Upper lobe of left lung (tissue), 6 donors: ENCODE data around the gene PLSCR3. TPM values are rescaled to one million over a fixed set of nuclear protein-coding genes. Genes with fewer than 3 reads are reported as not detected.

ENCODE experiments used
- ATAC-seq, 2 donors: fragments of 200-7000 bp; cut with Tn5 transposase; one replicate each; pipeline ENCODE4 v1.9.1; 2022; ENCODE audit warnings: mild to moderate bottlenecking in 2 of 2, moderate library complexity in 2 of 2; ENCODE audit not compliant: low FRiP score in 2 of 2
- DNase-seq, 2 donors: peaks; one replicate each; pipeline ENCODE4 v3.0.0-alpha.2; 2019 to 2020
- H3K27ac ChIP-seq, 4 donors: fragments of 200-600 bp; sonication (generic); one replicate each; pipeline ENCODE4 v1.5.1; 2016 to 2019
- H3K27me3 ChIP-seq, 4 donors: fragments of 200-600 bp; sonication (generic); one replicate each; pipeline ENCODE4 v1.5.1; 2017 to 2019
- H3K36me3 ChIP-seq, 4 donors: fragments of 200-600 bp; sonication (generic); one replicate each; pipeline ENCODE4 v1.5.1; 2016 to 2019
- H3K4me1 ChIP-seq, 4 donors: fragments of 200-600 bp; sonication (generic); one replicate each; pipeline ENCODE4 v1.5.1; 2018 to 2019
- H3K4me3 ChIP-seq, 4 donors: fragments of 200-600 bp; sonication (generic); one replicate each; pipeline ENCODE4 v1.5.1; 2017 to 2019; ENCODE audit warnings: mild to moderate bottlenecking in 2 of 4, moderate library complexity in 1 of 4
- H3K9me3 ChIP-seq, 4 donors: fragments of 200-600 bp; sonication (generic); one replicate each; pipeline ENCODE4 v1.5.1; 2018 to 2019
- CTCF ChIP-seq, 6 experiments: fragments of 450-650 bp in 4 of 6; fragments of 200-600 bp in 2 of 6; sonication (generic) in 2 of 6; IDR thresholded peaks; one replicate each; pipeline ENCODE4 v1.5.1; 2016 to 2019; ENCODE audit warnings: antibody characterized with exemption in 6 of 6
- EP300 ChIP-seq, 4 donors: sonication (generic); formaldehyde crosslinking; IDR thresholded peaks; one replicate each; pipeline ENCODE4 v1.5.1; 2017; ENCODE audit warnings: antibody characterized with exemption in 4 of 4, control low read depth in 2 of 4
- POLR2A ChIP-seq, 4 donors: fragments of 450-650 bp; IDR thresholded peaks; one replicate each; pipeline ENCODE4 v1.5.1; 2016 to 2017; ENCODE audit warnings: antibody characterized with exemption in 4 of 4, mild to moderate bottlenecking in 2 of 4
- POLR2AphosphoS5 ChIP-seq, 2 donors: sonication (generic); formaldehyde crosslinking; IDR thresholded peaks; one replicate each; pipeline ENCODE4 v1.5.1; 2017; ENCODE audit warnings: antibody characterized with exemption in 2 of 2
- WGBS, 2 donors: methylation state at CpG; one replicate each; pipeline ENCODE4 v1.1.5; 2017 to 2018; 5-methylcytosine and 5-hydroxymethylcytosine counted together
- total RNA-seq, 6 donors: library from RNA; depleted of rRNA in 4 of 6; stranded (reverse); fragments of >200 nt in 4 of 6; gene quantifications; one replicate each; pipeline versions ENCODE4 v1.1.0 to v1.2.1, GENCODE V29; 2016 to 2021
- donor health status: DM: no; HTN: no; CAD: no; lungs with moderate emphysema.
- donor health status: DM: no; HTN: yes; CAD: no; lungs with severe emphysema.

PLSCR3 gene
- total RNA-seq, 6 donors from 2014 or later, result 20.6 to 64.5 (median 37.7) TPM

- no peak for DNase-seq
- no peaks in the 10 kb centered on the region for H3K9me3 ChIP-seq
- H3K36me3 ChIP-seq, result no peaks in the 10 kb centered on the region
- H3K27ac ChIP-seq, result no peak overlapping the region
- no peaks in the 10 kb centered on the region for H3K27me3 ChIP-seq
- 51 to 55% methylated on average over 4 of the region's 4 CpGs for WGBS, 2 donors
- no peaks in the 10 kb centered on the region for H3K4me1 ChIP-seq
- ATAC-seq, result no peak
- no peak for TF ChIP-seq CTCF (IDR thresholded peaks at IDR 0.05)
- no peak for TF ChIP-seq EP300 (IDR thresholded peaks at IDR 0.05)
- no peak for TF ChIP-seq POLR2A (IDR thresholded peaks at IDR 0.05)
- TF ChIP-seq POLR2AphosphoS5 (IDR thresholded peaks at IDR 0.05), result no peak
- H3K4me3 ChIP-seq, result no peak overlapping the region
These were observed 29.4 kb upstream of the PLSCR3 start for GRCh38 chr17:7423679-7424078.

GRCh38 chr17:7421186-7421585, 26.9 kb upstream of the PLSCR3 start:
- 98 to 99% methylated on average over 15 of the region's 16 CpGs for WGBS, 2 donors
- no peak overlapping the region for H3K4me3 ChIP-seq
- H3K4me1 ChIP-seq, result no peaks in the 10 kb centered on the region
- peak in 1 of 2 donors; percentile 56 for DNase-seq
- ATAC-seq, result no peak
- H3K27me3 ChIP-seq, result no peaks in the 10 kb centered on the region
- peaks cover 0 to 6% (median 2%) of the 10 kb centered on the region in 4 donors for H3K36me3 ChIP-seq
- no peak overlapping the region for H3K27ac ChIP-seq
- TF ChIP-seq CTCF (IDR thresholded peaks at IDR 0.05), result no peak
- H3K9me3 ChIP-seq, result no peaks in the 10 kb centered on the region

GRCh38 chr17:7419819-7420610, 25.7 kb upstream of the PLSCR3 start, which contains the start of gene SPEM1:
Gene SPEM1, plus strand, starts transcription at chr17:7420324. Its CDS starts 61 bp downstream, at chr17:7420385.
- ATAC-seq, result peak in 1 of 2 donors; percentile 15
- H3K27ac ChIP-seq, result no peak within 1 kb of the TSS

GRCh38 chr17:7418472-7419152, 24.3 kb upstream of the PLSCR3 start:
- Histone ChIP-seq H3K4me3 (no peak overlapping the region), H3K27ac (no peak overlapping the region), H3K27me3 (no peaks in the 10 kb centered on the region), H3K9me3 (no peaks in the 10 kb centered on the region), H3K4me1 (no peaks in the 10 kb centered on the region), H3K36me3 (peaks cover 0 to 11% (median 3%) of the 10 kb centered on the region in 4 donors)
- WGBS, 2 donors, result 82 to 85% methylated on average over 9 to 15 of the region's 18 CpGs
- DNase-seq (peak in 1 of 2 donors; percentile 58), ATAC-seq (no peak)
- no peak for TF ChIP-seq POLR2A (IDR thresholded peaks at IDR 0.05)
- no peak for TF ChIP-seq CTCF (IDR thresholded peaks at IDR 0.05)
- TF ChIP-seq EP300 (IDR thresholded peaks at IDR 0.05), result no peak
- TF ChIP-seq POLR2AphosphoS5 (IDR thresholded peaks at IDR 0.05), result no peak

More at GRCh38 chr17:7419819-7420610, 25.7 kb upstream of the PLSCR3 start, which contains the start of gene SPEM1:
- TF ChIP-seq POLR2A (IDR thresholded peaks at IDR 0.05) (no peak), EP300 (IDR thresholded peaks at IDR 0.05) (no peak), CTCF (IDR thresholded peaks at IDR 0.05) (no peak), POLR2AphosphoS5 (IDR thresholded peaks at IDR 0.05) (no peak)
- Histone ChIP-seq H3K9me3 (no peaks in the 10 kb centered on the region), H3K36me3 (peaks cover 0 to 11% (median 3%) of the 10 kb centered on the region in 4 donors), H3K4me1 (no peaks in the 10 kb centered on the region), H3K27me3 (no peaks in the 10 kb centered on the region), H3K4me3 (no peak within 1 kb of the TSS)
- 65 to 87% methylated on average over 6 to 17 of the region's 17 CpGs for WGBS, 2 donors
- DNase-seq, result peak in 1 of 2 donors; percentile 55
